Astrocyte of the cerebellum (primary cell): ENCODE measurements around the gene RBSN.

Experiments
- DNase-seq: peaks from one replicate; pipeline ENCODE4 v3.0.0-alpha.2; 2011; ENCODE audit warnings: low read depth
- H3K4me3 ChIP-seq: 2 replicates; pipeline ENCODE4 v1.5.1; 2011; ENCODE audit warnings: mild to moderate bottlenecking, low read depth, low read length, moderate library complexity
- in situ Hi-C: cut with HindIII; loops from 2 replicates; pipeline ENCODE4 v1.10.0; 2017; ENCODE audit warnings: low sequenced_read_pairs
- TF ChIP-seq, protein P1 (sequence below): IDR thresholded peaks from 2 replicates; pipeline ENCODE4 v1.5.1; 2012; ENCODE audit warnings: low read length, low read depth, moderate library complexity, mild to moderate bottlenecking; ENCODE audit errors: missing control alignments

The RBSN gene

GRCh38 chr3:15071699-15072098 lies 27.2 kb downstream of the RBSN start:
- H3K4me3 ChIP-seq = no peak overlapping the region
- in situ Hi-C loops = no loop called here
- TF ChIP-seq, protein P1, sequence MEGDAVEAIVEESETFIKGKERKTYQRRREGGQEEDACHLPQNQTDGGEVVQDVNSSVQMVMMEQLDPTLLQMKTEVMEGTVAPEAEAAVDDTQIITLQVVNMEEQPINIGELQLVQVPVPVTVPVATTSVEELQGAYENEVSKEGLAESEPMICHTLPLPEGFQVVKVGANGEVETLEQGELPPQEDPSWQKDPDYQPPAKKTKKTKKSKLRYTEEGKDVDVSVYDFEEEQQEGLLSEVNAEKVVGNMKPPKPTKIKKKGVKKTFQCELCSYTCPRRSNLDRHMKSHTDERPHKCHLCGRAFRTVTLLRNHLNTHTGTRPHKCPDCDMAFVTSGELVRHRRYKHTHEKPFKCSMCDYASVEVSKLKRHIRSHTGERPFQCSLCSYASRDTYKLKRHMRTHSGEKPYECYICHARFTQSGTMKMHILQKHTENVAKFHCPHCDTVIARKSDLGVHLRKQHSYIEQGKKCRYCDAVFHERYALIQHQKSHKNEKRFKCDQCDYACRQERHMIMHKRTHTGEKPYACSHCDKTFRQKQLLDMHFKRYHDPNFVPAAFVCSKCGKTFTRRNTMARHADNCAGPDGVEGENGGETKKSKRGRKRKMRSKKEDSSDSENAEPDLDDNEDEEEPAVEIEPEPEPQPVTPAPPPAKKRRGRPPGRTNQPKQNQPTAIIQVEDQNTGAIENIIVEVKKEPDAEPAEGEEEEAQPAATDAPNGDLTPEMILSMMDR = no peak
- no peak for DNase-seq

DNA sequence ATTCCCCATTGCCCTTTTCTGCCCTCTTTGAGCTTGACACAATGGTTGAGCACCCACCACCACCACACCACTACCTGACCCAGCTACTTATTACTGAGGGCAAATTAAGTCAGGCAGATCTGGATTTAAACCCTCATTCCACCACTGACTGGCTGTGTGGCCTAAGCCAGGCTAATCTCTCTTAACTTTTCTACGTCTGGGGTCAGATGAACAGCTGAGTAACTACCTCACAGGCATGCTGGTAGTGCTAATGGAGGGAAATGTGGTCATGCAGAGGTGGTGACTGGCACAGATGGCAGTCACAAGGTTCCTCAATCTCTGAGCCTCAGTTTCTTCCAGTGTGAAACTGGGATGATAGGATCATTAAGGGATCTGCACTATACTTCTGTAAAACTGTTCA lies 29.5 kb downstream of the RBSN start:
- DNase-seq = no peak
- TF ChIP-seq, protein P1 = no peak
- no peak overlapping the region for H3K4me3 ChIP-seq
- in situ Hi-C loops = no loop called here

DNA sequence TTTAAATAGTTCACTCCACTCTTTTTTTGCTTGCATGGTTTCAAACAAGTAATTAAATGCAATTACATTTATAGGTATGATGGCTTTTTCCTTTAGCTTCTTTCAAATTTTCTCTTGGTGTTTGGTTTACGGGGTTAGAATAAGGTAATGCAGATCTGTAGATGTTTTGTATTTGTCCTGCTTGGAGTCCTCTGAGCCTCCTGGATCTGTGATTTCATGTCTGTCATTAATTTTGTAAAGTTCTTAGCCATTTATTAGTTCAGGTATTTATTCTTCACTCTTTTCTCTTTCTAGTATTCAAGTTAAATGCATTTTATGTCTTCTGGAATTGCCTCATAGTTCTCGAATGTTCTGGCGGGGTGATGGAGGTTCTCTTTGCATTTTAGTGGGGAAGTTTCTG lies 32.5 kb downstream of the RBSN start:
- in situ Hi-C loops = no loop called here
- DNase-seq = no peak
- no peak overlapping the region for H3K4me3 ChIP-seq
- TF ChIP-seq, protein P1 = no peak

GRCh38 chr3:15065550-15066007 lies 33.4 kb downstream of the RBSN start:
- peak overlapping the region; percentile 94 for H3K4me3 ChIP-seq
- in situ Hi-C loops = no loop called here
- DNase-seq = no peak
- TF ChIP-seq, protein P1 = no peak

DNA sequence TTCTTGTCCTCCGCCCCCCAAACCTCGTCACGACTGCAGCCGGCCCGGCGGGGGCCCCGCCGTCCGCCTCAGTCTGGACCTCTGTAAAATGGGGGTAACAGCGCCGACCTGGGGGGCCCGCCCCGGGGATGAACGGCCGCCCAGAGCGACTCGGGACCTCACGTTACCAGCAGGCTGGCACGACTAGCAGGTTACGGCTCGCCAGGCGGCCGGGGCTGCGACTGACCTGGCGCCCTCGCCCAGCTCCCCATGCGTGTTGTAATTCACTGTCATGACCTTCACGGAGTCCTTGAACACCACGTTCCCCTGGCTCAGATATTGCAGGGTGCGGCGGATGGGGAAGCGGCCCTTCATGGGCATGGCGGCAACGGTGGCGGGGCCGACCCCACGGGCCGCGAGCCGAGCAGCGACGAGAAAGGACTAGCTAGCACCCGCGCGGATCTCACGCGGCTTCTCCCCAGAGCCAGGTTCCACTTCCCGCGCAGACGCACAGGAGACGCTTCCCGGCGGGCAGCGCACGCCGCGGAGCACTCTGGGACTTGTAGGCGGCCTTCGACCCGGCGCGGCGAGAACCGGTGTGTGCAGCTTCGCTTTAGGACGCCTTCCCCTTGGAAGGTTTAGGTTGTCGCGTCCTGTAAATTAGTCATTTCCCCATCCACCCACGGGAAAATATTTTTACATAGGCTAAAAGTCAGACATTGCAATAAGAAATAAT lies 34.0 kb downstream of the RBSN start, which contains the start of gene MRPS25:
Gene MRPS25 (minus strand): TSS at position 481 of the 715 bp plus-strand sequence. CDS start 121 bp downstream, at position 360.
- peak; percentile 77 for DNase-seq
- TF ChIP-seq, protein P1 = no peak
- peak within 1 kb of the TSS; percentile 94 for H3K4me3 ChIP-seq
- in situ Hi-C loops = no loop called here

- no peak for DNase-seq
- H3K4me3 ChIP-seq = peak overlapping the region; percentile 94
- in situ Hi-C loops = no loop called here
- TF ChIP-seq, protein P1 = no peak
Measured at GRCh38 chr3:15064299-15064834, 34.6 kb downstream of the RBSN start.
